Measurements from ENCODE around the gene MAOB.

GRCh38 chrX:43728002-43728401, 154.2 kb downstream of the MAOB start:
- TF ChIP-seq CTCF (IDR thresholded peaks at IDR 0.05; ENCODE audit: low read length) (no peak), EZH2 (IDR thresholded peaks at IDR 0.05; ENCODE audit: borderline replicate concordance, low read length) (no peak)
